Fibroblast of pulmonary artery (primary cell): ENCODE measurements around the gene GDE1.

ENCODE experiments used
- DNase-seq: peaks from one replicate; pipeline ENCODE4 v3.0.0-alpha.2; 2010; ENCODE audit warnings: low read depth
- H3K4me3 ChIP-seq: replicated peaks from 2 replicates; pipeline ENCODE4 v1.5.1; 2011; ENCODE audit warnings: low read depth, mild to moderate bottlenecking, control low read depth, low read length, moderate library complexity
- CTCF ChIP-seq: IDR thresholded peaks from 2 replicates; pipeline ENCODE4 v1.5.1; 2011; ENCODE audit warnings: mild to moderate bottlenecking, control low read depth, low read length, inconsistent platforms; ENCODE audit errors: missing control alignments

GDE1 gene

GRCh38 chr16:19540241-19540970 lies 18.5 kb upstream of the GDE1 start:
- no peak overlapping the region for H3K4me3 ChIP-seq
- DNase-seq = no peak
- no peak for TF ChIP-seq CTCF

- no peak for DNase-seq
- TF ChIP-seq CTCF = no peak
- no peak overlapping the region for H3K4me3 ChIP-seq
Measured at GRCh38 chr16:19532601-19533000, 10.7 kb upstream of the GDE1 start.

- TF ChIP-seq CTCF = no peak
- H3K4me3 ChIP-seq = no peak overlapping the region
- no peak for DNase-seq
Measured at GRCh38 chr16:19528666-19529065, 6.8 kb upstream of the GDE1 start.

GRCh38 chr16:19527161-19527560 lies 5.3 kb upstream of the GDE1 start:
- TF ChIP-seq CTCF = no peak
- no peak overlapping the region for H3K4me3 ChIP-seq
- no peak for DNase-seq

GRCh38 chr16:19525385-19525723 lies 3.5 kb upstream of the GDE1 start:
- peak overlapping the region; percentile 93 for H3K4me3 ChIP-seq
- no peak for TF ChIP-seq CTCF
- no peak for DNase-seq

- H3K4me3 ChIP-seq = peak overlapping the region; percentile 93
- no peak for DNase-seq
- no peak for TF ChIP-seq CTCF
Measured at GRCh38 chr16:19524616-19525384, 2.9 kb upstream of the GDE1 start.

GRCh38 chr16:19524356-19524615 lies 2.4 kb upstream of the GDE1 start:
- no peak for TF ChIP-seq CTCF
- DNase-seq = no peak
- H3K4me3 ChIP-seq = peak overlapping the region; percentile 93
